Tibial artery (tissue), 4 donors: ENCODE data around the gene RSPH9.

Source experiments
- DNase-seq, 2 donors: peaks; one replicate each; pipeline ENCODE4 v3.0.0-alpha.2; 2019
- H3K27ac ChIP-seq, 2 donors: fragments of 200-600 bp; sonication (generic) in 1 of 2; 1 replicate in 1 of 2; 2 replicates in 1 of 2; pipeline ENCODE4 v1.5.1; 2018 to 2019; ENCODE audit warnings: mild to moderate bottlenecking in 1 of 2
- H3K27me3 ChIP-seq, 2 donors: fragments of 200-600 bp; sonication (generic) in 1 of 2; one replicate each; pipeline versions ENCODE4 v1.5.1 to v1.6.0; 2016 to 2019
- H3K36me3 ChIP-seq, 3 donors: fragments of 200-600 bp; sonication (generic) in 2 of 3; one replicate each; pipeline ENCODE4 v1.5.1; 2016 to 2019; ENCODE audit warnings: mild to moderate bottlenecking in 2 of 3
- H3K4me1 ChIP-seq, 4 donors: fragments of 200-600 bp; sonication (generic) in 2 of 4; 1 replicate in 3 of 4; 2 replicates in 1 of 4; pipeline ENCODE4 v1.5.1; 2016 to 2019
- H3K4me3 ChIP-seq, 2 donors: fragments of 200-600 bp; sonication (generic) in 1 of 2; 1 replicate in 1 of 2; 2 replicates in 1 of 2; pipeline ENCODE4 v1.5.1; 2018 to 2019; ENCODE audit warnings: mild to moderate bottlenecking in 2 of 2
- H3K9me3 ChIP-seq, 3 donors: fragments of 200-600 bp; sonication (generic) in 1 of 3; one replicate each; pipeline ENCODE4 v1.5.1; 2016 to 2019
- CTCF ChIP-seq, 2 experiments: fragments of 200-600 bp in 1 of 2; fragments of 450-650 bp in 1 of 2; IDR thresholded peaks; one replicate each; pipeline ENCODE4 v1.5.1; 2017 to 2019; ENCODE audit warnings: antibody characterized with exemption in 2 of 2, mild to moderate bottlenecking in 1 of 2, moderate library complexity in 1 of 2
- intact Hi-C: fragments of 100-400 bp; cut with DNase I; formaldehyde crosslinking; loops from one replicate; pipeline ENCODE4 v1.15.0; 2023; ENCODE audit warnings: low total_unique reads

Gene RSPH9

DNA sequence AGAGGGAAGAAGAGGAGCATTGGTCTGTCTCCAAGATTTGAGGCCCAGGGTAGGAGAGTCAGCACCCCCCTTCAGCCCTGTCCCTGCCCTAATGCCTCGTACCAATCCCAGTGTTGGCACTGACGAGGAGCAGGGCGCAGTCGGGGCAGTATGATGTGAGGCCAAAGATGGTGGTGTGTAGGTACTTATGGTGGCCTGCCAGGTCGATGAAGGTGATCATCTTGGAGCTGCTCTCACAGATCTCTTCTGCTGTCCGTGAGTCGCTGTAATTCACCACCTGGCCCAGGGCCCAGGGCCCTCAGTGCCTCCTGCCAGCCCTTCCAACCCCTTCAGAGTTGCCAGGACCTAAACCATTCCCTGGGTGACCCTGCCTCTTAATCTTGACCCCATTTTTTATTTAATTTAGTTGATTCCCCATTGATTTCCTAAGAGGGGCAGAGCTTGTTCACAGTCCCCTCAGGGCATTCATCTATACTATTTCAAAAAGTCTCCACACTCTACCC, 20.0 kb upstream of the RSPH9 start:
- H3K9me3 ChIP-seq: no peaks in the 10 kb centered on the region
- peaks cover 0 to 19% (median 16%) of the 10 kb centered on the region in 4 donors for H3K4me1 ChIP-seq
- peaks cover 59 to 68% (median 65%) of the 10 kb centered on the region in 3 donors for H3K36me3 ChIP-seq
- H3K4me3 ChIP-seq: no peak overlapping the region
- intact Hi-C loops: no loop called here
- DNase-seq: no peak
- H3K27ac ChIP-seq: no peak overlapping the region
- TF ChIP-seq CTCF (IDR thresholded peaks at IDR 0.05): no peak
- H3K27me3 ChIP-seq: no peaks in the 10 kb centered on the region

GRCh38 chr6:43625393-43625992, 19.3 kb upstream of the RSPH9 start:
- Histone ChIP-seq H3K4me3 (no peak overlapping the region), H3K27me3 (no peaks in the 10 kb centered on the region), H3K9me3 (no peaks in the 10 kb centered on the region), H3K36me3 (peaks cover 52 to 61% (median 58%) of the 10 kb centered on the region in 3 donors), H3K4me1 (peaks cover 0 to 23% (median 20%) of the 10 kb centered on the region in 4 donors), H3K27ac (no peak overlapping the region)
- TF ChIP-seq CTCF (IDR thresholded peaks at IDR 0.05): no peak
- DNase-seq: no peak
- intact Hi-C loops: no loop called here

- no peaks in the 10 kb centered on the region for H3K27me3 ChIP-seq
- peak overlapping the region in 1 of 2 donors; percentile 93 for H3K4me3 ChIP-seq
- TF ChIP-seq CTCF (IDR thresholded peaks at IDR 0.05): no peak
- DNase-seq: peak; percentile 83 to 88
- intact Hi-C loops: no loop called here
- H3K9me3 ChIP-seq: no peaks in the 10 kb centered on the region
- peaks cover 38 to 44% (median 41%) of the 10 kb centered on the region in 3 donors for H3K36me3 ChIP-seq
- peak overlapping the region; percentile 93 to 95 for H3K27ac ChIP-seq
- H3K4me1 ChIP-seq: peaks cover 0 to 25% (median 21%) of the 10 kb centered on the region in 4 donors
These were observed 17.6 kb upstream of the RSPH9 start for GRCh38 chr6:43627008-43627825.

- TF ChIP-seq CTCF (IDR thresholded peaks at IDR 0.05): no peak
- peak overlapping the region; percentile 93 to 95 for H3K27ac ChIP-seq
- H3K27me3 ChIP-seq: no peaks in the 10 kb centered on the region
- H3K4me3 ChIP-seq: peak overlapping the region; percentile 93 to 99
- H3K36me3 ChIP-seq: peaks cover 25 to 31% (median 28%) of the 10 kb centered on the region in 3 donors
- peak; percentile 39 to 80 for DNase-seq
- H3K9me3 ChIP-seq: no peaks in the 10 kb centered on the region
- intact Hi-C loops: no loop called here
- H3K4me1 ChIP-seq: peaks cover 0 to 25% (median 21%) of the 10 kb centered on the region in 4 donors
These were observed 16.3 kb upstream of the RSPH9 start for GRCh38 chr6:43628393-43629103.

GRCh38 chr6:43629104-43629504, 15.7 kb upstream of the RSPH9 start, which contains the start of gene GTPBP2:
GTPBP2 (minus strand) TSS chr6:43629264; CDS start chr6:43629162, 102 bp downstream.
- intact Hi-C loops: no loop called here
- no peak for TF ChIP-seq CTCF (IDR thresholded peaks at IDR 0.05)
- Histone ChIP-seq H3K4me3 (peak within 1 kb of the TSS; percentile 93 to 99), H3K27me3 (no peaks in the 10 kb centered on the region), H3K9me3 (no peaks in the 10 kb centered on the region), H3K27ac (peak within 1 kb of the TSS; percentile 93 to 95), H3K4me1 (peaks cover 0 to 25% (median 21%) of the 10 kb centered on the region in 4 donors), H3K36me3 (peaks cover 20 to 25% (median 22%) of the 10 kb centered on the region in 3 donors)
- DNase-seq: peak; percentile 99 to 100
